ENCODE measurements around the gene ERCC2.

The ERCC2 gene

GRCh38 chr19:45327404-45328143, 42.8 kb downstream of the ERCC2 start:
- H3K27me3 ChIP-seq (ENCODE audit: insufficient read depth, insufficient read length) = no peaks in the 10 kb centered on the region
- no peaks in the 10 kb centered on the region for H3K9me3 ChIP-seq (ENCODE audit: insufficient read depth, low read length)
- no peak overlapping the region for H3K4me3 ChIP-seq (ENCODE audit: insufficient read length, low read depth)
- DNase-seq (ENCODE audit: low read depth, low spot score) = no peak
- peaks cover 6% of the 10 kb centered on the region for H3K4me1 ChIP-seq (ENCODE audit: insufficient read depth, insufficient read length)
- no peaks in the 10 kb centered on the region for H3K36me3 ChIP-seq (ENCODE audit: insufficient read depth, insufficient read length, low read length)
- H3K9ac ChIP-seq (ENCODE audit: insufficient read length, low read depth) = no peak overlapping the region
- TF ChIP-seq YY1 (IDR thresholded peaks at IDR 0.05; ENCODE audit: insufficient read depth, insufficient read length) (no peak), ZNF274 (IDR thresholded peaks at IDR 0.05; ENCODE audit: low read depth, low read length) (no peak), SUZ12 (IDR thresholded peaks at IDR 0.05; ENCODE audit: extremely low read depth, insufficient read depth, insufficient read length) (no peak)

DNA sequence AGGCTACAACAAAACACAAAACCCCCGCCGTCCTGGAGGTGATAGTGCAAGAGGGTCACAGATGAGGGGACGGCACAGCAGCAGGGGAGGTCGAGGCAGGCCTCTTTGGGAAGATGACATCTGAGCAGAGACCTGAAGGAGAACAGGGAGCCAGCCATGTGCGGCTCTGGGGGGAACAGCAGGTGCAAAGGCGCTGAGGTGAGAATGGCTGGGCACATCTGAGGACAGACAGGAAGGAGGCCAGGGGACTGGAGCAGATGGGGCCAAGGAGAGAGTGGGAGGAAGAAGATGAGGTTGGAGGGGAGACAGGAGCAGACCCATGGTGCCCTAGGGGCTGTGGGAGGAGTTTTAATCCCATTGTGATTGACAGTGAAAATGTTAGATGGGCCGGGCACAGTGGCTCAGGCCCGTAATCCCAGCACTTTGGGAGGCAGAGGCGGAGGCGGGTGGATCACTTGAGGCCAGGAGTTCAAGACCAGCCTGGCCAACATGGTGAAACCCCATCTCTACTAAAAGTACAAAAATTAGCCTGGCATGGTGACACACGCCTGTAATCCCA, 45.9 kb downstream of the ERCC2 start:
- Histone ChIP-seq H3K4me1 (ENCODE audit: insufficient read depth, insufficient read length) (peaks cover 8% of the 10 kb centered on the region), H3K27me3 (ENCODE audit: insufficient read depth, insufficient read length) (no peaks in the 10 kb centered on the region), H3K9ac (ENCODE audit: insufficient read length, low read depth) (no peak overlapping the region), H3K4me3 (ENCODE audit: insufficient read length, low read depth) (no peak overlapping the region), H3K9me3 (ENCODE audit: insufficient read depth, low read length) (no peaks in the 10 kb centered on the region), H3K36me3 (ENCODE audit: insufficient read depth, insufficient read length, low read length) (no peaks in the 10 kb centered on the region)
- TF ChIP-seq YY1 (IDR thresholded peaks at IDR 0.05; ENCODE audit: insufficient read depth, insufficient read length) (no peak), ZNF274 (IDR thresholded peaks at IDR 0.05; ENCODE audit: low read depth, low read length) (no peak), SUZ12 (IDR thresholded peaks at IDR 0.05; ENCODE audit: extremely low read depth, insufficient read depth, insufficient read length) (no peak)
- no peak for DNase-seq (ENCODE audit: low read depth, low spot score)

- Histone ChIP-seq H3K9ac (ENCODE audit: insufficient read length, low read depth) (no peak overlapping the region), H3K4me3 (ENCODE audit: insufficient read length, low read depth) (no peak overlapping the region)
Measured at GRCh38 chr19:45323671-45324081, 46.7 kb downstream of the ERCC2 start.

GRCh38 chr19:45322744-45323281, 47.6 kb downstream of the ERCC2 start, which contains the start of gene CKM:
TSS of gene CKM (minus strand) at chr19:45322875. CDS start at chr19:45319713, 3,162 bp downstream.
- Histone ChIP-seq H3K9ac (ENCODE audit: insufficient read length, low read depth) (no peak within 1 kb of the TSS), H3K27me3 (ENCODE audit: insufficient read depth, insufficient read length) (no peaks in the 10 kb centered on the region), H3K4me1 (ENCODE audit: insufficient read depth, insufficient read length) (peaks cover 8% of the 10 kb centered on the region), H3K4me3 (ENCODE audit: insufficient read length, low read depth) (no peak within 1 kb of the TSS), H3K36me3 (ENCODE audit: insufficient read depth, insufficient read length, low read length) (no peaks in the 10 kb centered on the region), H3K9me3 (ENCODE audit: insufficient read depth, low read length) (no peaks in the 10 kb centered on the region)
- TF ChIP-seq SUZ12 (IDR thresholded peaks at IDR 0.05; ENCODE audit: extremely low read depth, insufficient read depth, insufficient read length) (no peak), ZNF274 (IDR thresholded peaks at IDR 0.05; ENCODE audit: low read depth, low read length) (no peak), YY1 (IDR thresholded peaks at IDR 0.05; ENCODE audit: insufficient read depth, insufficient read length) (no peak)
- DNase-seq (ENCODE audit: low read depth, low spot score) = no peak

More at GRCh38 chr19:45323671-45324081, 46.7 kb downstream of the ERCC2 start:
- peaks cover 8% of the 10 kb centered on the region for H3K4me1 ChIP-seq (ENCODE audit: insufficient read depth, insufficient read length)
- no peaks in the 10 kb centered on the region for H3K9me3 ChIP-seq (ENCODE audit: insufficient read depth, low read length)
- H3K27me3 ChIP-seq (ENCODE audit: insufficient read depth, insufficient read length) = no peaks in the 10 kb centered on the region
- DNase-seq (ENCODE audit: low read depth, low spot score) = no peak
- TF ChIP-seq ZNF274 (IDR thresholded peaks at IDR 0.05; ENCODE audit: low read depth, low read length) (no peak), SUZ12 (IDR thresholded peaks at IDR 0.05; ENCODE audit: extremely low read depth, insufficient read depth, insufficient read length) (no peak)
- H3K36me3 ChIP-seq (ENCODE audit: insufficient read depth, insufficient read length, low read length) = no peaks in the 10 kb centered on the region

DNA sequence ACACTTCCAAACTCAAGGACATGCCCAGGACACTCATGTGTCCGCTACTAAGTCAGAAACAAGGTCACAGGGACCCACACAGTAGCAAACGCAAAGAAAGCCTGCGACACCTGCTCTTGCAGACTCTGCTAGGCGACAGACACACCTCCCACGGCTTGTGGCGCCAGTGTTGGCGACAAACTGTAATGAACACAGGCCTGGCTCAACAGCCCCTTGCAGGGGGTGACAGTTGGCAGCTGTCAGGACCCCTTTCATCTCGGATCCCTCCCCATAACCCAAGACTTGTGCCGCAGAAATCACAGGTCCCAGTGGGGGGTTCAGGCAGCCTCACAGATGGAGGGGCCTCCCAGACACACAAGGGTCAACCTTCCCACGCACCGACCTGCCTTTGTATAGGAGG, 48.1 kb downstream of the ERCC2 start:
- TF ChIP-seq ZNF274 (IDR thresholded peaks at IDR 0.05; ENCODE audit: low read depth, low read length) = no peak
- DNase-seq (ENCODE audit: low read depth, low spot score) = no peak
- no peaks in the 10 kb centered on the region for H3K36me3 ChIP-seq (ENCODE audit: insufficient read depth, insufficient read length, low read length)
- H3K9me3 ChIP-seq (ENCODE audit: insufficient read depth, low read length) = no peaks in the 10 kb centered on the region
- H3K4me3 ChIP-seq (ENCODE audit: insufficient read length, low read depth) = no peak overlapping the region
- no peak overlapping the region for H3K9ac ChIP-seq (ENCODE audit: insufficient read length, low read depth)
- no peaks in the 10 kb centered on the region for H3K27me3 ChIP-seq (ENCODE audit: insufficient read depth, insufficient read length)
- H3K4me1 ChIP-seq (ENCODE audit: insufficient read depth, insufficient read length) = peaks cover 9% of the 10 kb centered on the region

GRCh38 chr19:45321848-45322247, 48.5 kb downstream of the ERCC2 start:
- Histone ChIP-seq H3K4me1 (ENCODE audit: insufficient read depth, insufficient read length) (peaks cover 9% of the 10 kb centered on the region), H3K27me3 (ENCODE audit: insufficient read depth, insufficient read length) (no peaks in the 10 kb centered on the region), H3K36me3 (ENCODE audit: insufficient read depth, insufficient read length, low read length) (no peaks in the 10 kb centered on the region), H3K9me3 (ENCODE audit: insufficient read depth, low read length) (no peaks in the 10 kb centered on the region), H3K9ac (ENCODE audit: insufficient read length, low read depth) (no peak overlapping the region), H3K4me3 (ENCODE audit: insufficient read length, low read depth) (no peak overlapping the region)
- TF ChIP-seq YY1 (IDR thresholded peaks at IDR 0.05; ENCODE audit: insufficient read depth, insufficient read length) = no peak
- TF ChIP-seq SUZ12 (IDR thresholded peaks at IDR 0.05; ENCODE audit: extremely low read depth, insufficient read depth, insufficient read length) = no peak
- TF ChIP-seq ZNF274 (IDR thresholded peaks at IDR 0.05; ENCODE audit: low read depth, low read length) = no peak
- DNase-seq (ENCODE audit: low read depth, low spot score) = no peak

DNA sequence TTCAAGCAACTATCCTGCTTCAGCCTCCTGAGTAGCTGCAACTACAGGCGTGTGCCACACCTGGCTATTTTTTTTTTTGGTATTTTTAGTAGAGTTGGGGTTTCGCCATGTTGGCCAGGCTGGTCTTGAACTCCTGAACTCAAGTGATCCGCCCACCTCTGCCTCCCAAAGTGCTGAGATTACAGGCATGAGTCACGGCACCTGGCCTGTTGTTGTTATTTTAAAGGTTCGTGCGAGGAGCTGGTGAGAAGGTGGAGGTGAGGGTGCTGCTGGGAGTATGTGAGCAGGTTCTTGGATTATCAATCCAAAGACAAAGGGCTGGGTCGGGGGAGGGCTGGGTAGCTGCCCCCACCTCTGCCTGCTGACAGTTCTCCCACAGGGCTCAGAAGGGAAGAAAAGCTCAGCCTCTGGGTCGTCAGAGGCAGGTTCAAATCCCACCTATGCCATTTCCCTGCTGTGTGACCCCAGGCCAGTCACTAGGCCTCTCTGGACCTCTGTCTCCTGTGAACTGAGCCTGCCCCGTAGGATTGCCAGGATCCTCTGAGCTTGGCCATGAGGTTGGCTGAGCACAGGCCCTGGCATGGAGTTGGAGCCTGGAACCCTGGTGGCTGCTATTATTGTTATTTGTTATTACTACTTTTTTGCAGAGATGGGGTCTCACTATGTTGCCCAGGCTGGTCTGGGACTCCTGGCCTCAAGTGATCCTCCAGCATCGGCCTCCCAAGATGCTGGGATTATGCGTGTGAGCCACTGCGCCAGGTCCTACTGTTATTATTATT, 49.2 kb downstream of the ERCC2 start:
- TF ChIP-seq SUZ12 (IDR thresholded peaks at IDR 0.05; ENCODE audit: extremely low read depth, insufficient read depth, insufficient read length) = no peak
- TF ChIP-seq ZNF274 (IDR thresholded peaks at IDR 0.05; ENCODE audit: low read depth, low read length) = no peak
- no peak overlapping the region for H3K9ac ChIP-seq (ENCODE audit: insufficient read length, low read depth)
- no peaks in the 10 kb centered on the region for H3K27me3 ChIP-seq (ENCODE audit: insufficient read depth, insufficient read length)
- no peak overlapping the region for H3K4me3 ChIP-seq (ENCODE audit: insufficient read length, low read depth)
- H3K4me1 ChIP-seq (ENCODE audit: insufficient read depth, insufficient read length) = peaks cover 9% of the 10 kb centered on the region
- H3K36me3 ChIP-seq (ENCODE audit: insufficient read depth, insufficient read length, low read length) = no peaks in the 10 kb centered on the region
- no peak for DNase-seq (ENCODE audit: low read depth, low spot score)
- H3K9me3 ChIP-seq (ENCODE audit: insufficient read depth, low read length) = no peaks in the 10 kb centered on the region
